ENCODE data around the gene WBP2. TPM values are rescaled to one million over a fixed set of nuclear protein-coding genes. Genes with fewer than 3 reads are reported as not detected.

The WBP2 gene
- total and polyA plus RNA-seq, 2 of the 13 experiments (the other 11 are each of a cell fraction or from before 2014, with no cell fraction given), result 29.2 to 29.5 TPM

GRCh38 chr17:75891022-75891604 lies 36.0 kb upstream of the WBP2 start (continued):
- TF ChIP-seq CSRNP2 (CRISPR knock-in tag; conservative IDR thresholded peaks at IDR 0.05; ENCODE audit: low read depth) (0 out of 2 replicates have a peak, but pooled peaks have one; percentile 35), STAT6 (CRISPR knock-in tag; IDR thresholded peaks at IDR 0.05; ENCODE audit: borderline replicate concordance) (peak; percentile 80; the same call in 1 of the 2 replicates), ZNF850 (CRISPR knock-in tag; conservative IDR thresholded peaks at IDR 0.05) (no peak), HNF4G (IDR thresholded peaks at IDR 0.05; ENCODE audit: borderline replicate concordance, low read depth, low read length) (peak; percentile 78; the same call in 1 of the 2 replicates), HNF4G (CRISPR knock-in tag; IDR thresholded peaks at IDR 0.05; ENCODE audit: borderline replicate concordance, low read depth) (no peak), TBL1XR1 (IDR thresholded peaks at IDR 0.05; ENCODE audit: borderline replicate concordance, low read length, partially characterized antibody) (no peak), POLR2A (IDR thresholded peaks at IDR 0.05; ENCODE audit: insufficient read depth in 1 of 2, low read depth in 2 of 2, low read length in 2 of 2) (no peak), BATF2 (CRISPR knock-in tag; IDR thresholded peaks at IDR 0.05) (0 out of 2 replicates have a peak, but pooled peaks have one; percentile 50)

All from HepG2 (cell line).